Neutrophil (primary cell): Measurements from ENCODE around the gene SERPINI1.

Experiments used
- H3K27ac ChIP-seq: fragments of 200-600 bp; sonication (generic); 2 replicates; pipeline ENCODE4 v1.5.1; 2016; ENCODE audit warnings: mild to moderate bottlenecking, moderate library complexity
- H3K27me3 ChIP-seq: fragments of 200-600 bp; sonication (generic); 2 replicates; pipeline ENCODE4 v1.6.0; 2016; ENCODE audit warnings: mild to moderate bottlenecking
- H3K36me3 ChIP-seq: fragments of 200-600 bp; sonication (generic); 2 replicates; pipeline ENCODE4 v1.5.1; 2017
- H3K4me1 ChIP-seq, 2 experiments: fragments of 200-600 bp in 1 of 2; sonication (generic) in 1 of 2; 1 replicate in 1 of 2; 2 replicates in 1 of 2; pipeline versions ENCODE4 v1.5.1 to v1.6.1; 2013 to 2016; ENCODE audit warnings: low read depth in 1 of 2, low read length in 1 of 2, mild to moderate bottlenecking in 1 of 2, moderate library complexity in 1 of 2; ENCODE audit not compliant: control insufficient read depth in 1 of 2, insufficient read depth in 1 of 2
- H3K4me3 ChIP-seq, 2 experiments: fragments of 200-600 bp in 1 of 2; sonication (generic) in 1 of 2; 1 replicate in 1 of 2; 2 replicates in 1 of 2; pipeline ENCODE4 v1.5.1; 2013 to 2016; ENCODE audit warnings: low read depth in 1 of 2, low read length in 1 of 2, mild to moderate bottlenecking in 1 of 2, moderate library complexity in 1 of 2
- H3K9me3 ChIP-seq: fragments of 200-600 bp; sonication (generic); 2 replicates; pipeline ENCODE4 v1.5.1; 2016
- TF ChIP-seq, protein P1 (sequence below): fragments of 200-600 bp; sonication (generic); IDR thresholded peaks from 2 replicates; pipeline ENCODE4 v1.5.1; 2016; ENCODE audit warnings: antibody characterized with exemption

SERPINI1 gene

DNA sequence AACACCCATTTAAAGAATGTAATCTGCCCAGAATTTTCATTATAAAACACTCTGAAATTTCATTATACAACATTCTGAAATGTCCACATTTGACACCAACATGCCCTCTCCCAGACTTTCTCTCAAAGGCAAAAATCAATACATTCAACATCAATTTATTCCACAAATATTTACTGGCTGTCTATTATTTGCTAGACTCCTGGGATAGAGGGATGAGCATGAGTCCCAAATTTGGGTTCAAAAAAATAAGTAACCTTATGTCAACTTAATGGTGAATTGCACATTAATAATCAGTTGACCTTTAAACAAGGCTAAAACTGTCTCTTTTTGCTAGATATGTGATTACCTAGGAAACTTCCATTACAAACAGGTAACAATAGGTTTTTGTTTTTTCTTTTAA is 109.0 kb downstream of the SERPINI1 start:
- TF ChIP-seq, protein P1, sequence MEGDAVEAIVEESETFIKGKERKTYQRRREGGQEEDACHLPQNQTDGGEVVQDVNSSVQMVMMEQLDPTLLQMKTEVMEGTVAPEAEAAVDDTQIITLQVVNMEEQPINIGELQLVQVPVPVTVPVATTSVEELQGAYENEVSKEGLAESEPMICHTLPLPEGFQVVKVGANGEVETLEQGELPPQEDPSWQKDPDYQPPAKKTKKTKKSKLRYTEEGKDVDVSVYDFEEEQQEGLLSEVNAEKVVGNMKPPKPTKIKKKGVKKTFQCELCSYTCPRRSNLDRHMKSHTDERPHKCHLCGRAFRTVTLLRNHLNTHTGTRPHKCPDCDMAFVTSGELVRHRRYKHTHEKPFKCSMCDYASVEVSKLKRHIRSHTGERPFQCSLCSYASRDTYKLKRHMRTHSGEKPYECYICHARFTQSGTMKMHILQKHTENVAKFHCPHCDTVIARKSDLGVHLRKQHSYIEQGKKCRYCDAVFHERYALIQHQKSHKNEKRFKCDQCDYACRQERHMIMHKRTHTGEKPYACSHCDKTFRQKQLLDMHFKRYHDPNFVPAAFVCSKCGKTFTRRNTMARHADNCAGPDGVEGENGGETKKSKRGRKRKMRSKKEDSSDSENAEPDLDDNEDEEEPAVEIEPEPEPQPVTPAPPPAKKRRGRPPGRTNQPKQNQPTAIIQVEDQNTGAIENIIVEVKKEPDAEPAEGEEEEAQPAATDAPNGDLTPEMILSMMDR = no peak
- H3K9me3 ChIP-seq = no peaks in the 10 kb centered on the region
- no peaks in the 10 kb centered on the region for H3K4me1 ChIP-seq
- H3K36me3 ChIP-seq = no peaks in the 10 kb centered on the region
- no peak overlapping the region for H3K4me3 ChIP-seq
- no peak overlapping the region for H3K27ac ChIP-seq
- H3K27me3 ChIP-seq = no peaks in the 10 kb centered on the region

DNA sequence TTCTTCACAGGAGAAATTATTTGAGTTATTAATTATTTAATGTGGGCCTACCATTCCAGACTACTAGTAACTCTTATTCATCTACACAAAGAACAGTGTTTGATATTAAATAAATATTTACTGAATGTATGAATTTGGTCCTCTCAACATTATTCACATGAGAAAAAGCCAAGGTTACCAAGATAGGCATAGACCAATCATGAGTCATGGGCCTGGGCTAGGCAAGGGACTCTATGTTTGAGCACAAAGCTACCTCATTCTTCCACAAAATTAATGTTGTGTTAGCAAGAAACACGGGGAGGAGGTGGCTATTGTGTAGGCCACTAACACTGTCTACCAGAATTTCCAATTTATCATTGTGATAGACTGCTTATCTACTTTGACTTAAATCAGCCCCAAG is 115.7 kb downstream of the SERPINI1 start:
- Histone ChIP-seq H3K27me3 (no peaks in the 10 kb centered on the region), H3K4me1 (no peaks in the 10 kb centered on the region), H3K4me3 (no peak overlapping the region), H3K27ac (no peak overlapping the region), H3K36me3 (no peaks in the 10 kb centered on the region), H3K9me3 (no peaks in the 10 kb centered on the region)
- TF ChIP-seq, protein P1 = no peak

DNA sequence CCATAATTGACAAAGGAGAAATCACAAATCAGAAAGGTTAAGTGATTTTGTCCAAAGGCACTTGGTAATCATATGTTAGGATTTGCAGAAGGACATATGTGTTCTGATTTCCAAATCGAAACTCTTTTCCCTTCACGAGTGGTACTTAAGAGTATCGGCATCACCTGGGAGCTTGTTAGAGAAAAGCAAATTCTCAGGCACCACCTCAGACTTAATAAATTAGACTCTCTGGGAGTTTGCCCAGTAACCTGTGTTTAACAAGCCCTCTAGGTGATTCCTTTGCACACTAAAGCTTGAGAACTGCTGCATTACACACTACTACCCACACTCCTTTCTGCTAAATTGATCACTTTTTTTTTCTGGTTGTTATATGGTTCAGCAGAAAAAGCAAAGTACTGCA is 116.2 kb downstream of the SERPINI1 start:
- H3K27me3 ChIP-seq = no peaks in the 10 kb centered on the region
- no peak overlapping the region for H3K4me3 ChIP-seq
- H3K27ac ChIP-seq = no peak overlapping the region
- H3K9me3 ChIP-seq = no peaks in the 10 kb centered on the region
- no peaks in the 10 kb centered on the region for H3K36me3 ChIP-seq
- TF ChIP-seq, protein P1 = no peak
- no peaks in the 10 kb centered on the region for H3K4me1 ChIP-seq

DNA sequence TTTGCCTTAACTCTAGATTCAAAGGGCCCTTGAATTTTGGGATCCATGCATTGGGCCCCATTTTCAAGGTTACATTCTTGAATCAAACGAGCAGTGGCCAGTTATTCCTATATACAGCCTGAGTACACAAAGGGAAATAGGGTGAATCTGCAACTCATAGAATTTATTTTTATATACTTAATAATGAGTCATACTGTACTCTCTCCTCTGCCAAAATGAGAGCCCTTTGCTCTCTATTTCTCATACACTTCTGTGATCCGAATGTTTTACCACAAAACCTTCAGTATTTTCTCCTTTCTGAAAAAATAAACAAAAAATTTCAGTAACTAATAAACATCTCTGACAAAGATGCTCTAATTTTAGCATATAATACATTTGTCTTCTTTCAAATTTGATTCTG is 116.7 kb downstream of the SERPINI1 start:
- no peak overlapping the region for H3K27ac ChIP-seq
- H3K4me1 ChIP-seq = no peaks in the 10 kb centered on the region
- no peaks in the 10 kb centered on the region for H3K9me3 ChIP-seq
- H3K36me3 ChIP-seq = no peaks in the 10 kb centered on the region
- no peaks in the 10 kb centered on the region for H3K27me3 ChIP-seq
- H3K4me3 ChIP-seq = no peak overlapping the region
- TF ChIP-seq, protein P1 = no peak

DNA sequence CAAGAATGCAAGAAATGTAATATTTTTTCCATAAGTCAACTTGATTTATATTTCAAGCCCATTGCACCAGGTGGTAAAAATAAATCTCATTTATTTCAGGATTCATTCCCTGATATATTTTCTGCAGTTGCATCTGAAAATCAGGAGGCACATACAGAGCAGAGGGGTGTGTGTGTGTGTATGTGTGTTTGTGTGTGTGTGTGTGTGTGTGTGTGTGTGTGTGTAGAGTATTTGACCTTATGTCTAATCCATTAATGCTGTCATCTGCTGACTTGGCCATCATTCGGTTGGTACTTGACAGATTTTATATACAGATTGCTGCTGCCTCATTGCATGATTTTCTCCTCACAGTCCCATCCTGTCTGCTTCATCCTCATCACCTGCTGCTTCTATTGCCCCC is 118.5 kb downstream of the SERPINI1 start:
- H3K27ac ChIP-seq = no peak overlapping the region
- H3K9me3 ChIP-seq = no peaks in the 10 kb centered on the region
- no peaks in the 10 kb centered on the region for H3K4me1 ChIP-seq
- H3K27me3 ChIP-seq = no peaks in the 10 kb centered on the region
- TF ChIP-seq, protein P1 = no peak
- H3K4me3 ChIP-seq = no peak overlapping the region
- no peaks in the 10 kb centered on the region for H3K36me3 ChIP-seq

DNA sequence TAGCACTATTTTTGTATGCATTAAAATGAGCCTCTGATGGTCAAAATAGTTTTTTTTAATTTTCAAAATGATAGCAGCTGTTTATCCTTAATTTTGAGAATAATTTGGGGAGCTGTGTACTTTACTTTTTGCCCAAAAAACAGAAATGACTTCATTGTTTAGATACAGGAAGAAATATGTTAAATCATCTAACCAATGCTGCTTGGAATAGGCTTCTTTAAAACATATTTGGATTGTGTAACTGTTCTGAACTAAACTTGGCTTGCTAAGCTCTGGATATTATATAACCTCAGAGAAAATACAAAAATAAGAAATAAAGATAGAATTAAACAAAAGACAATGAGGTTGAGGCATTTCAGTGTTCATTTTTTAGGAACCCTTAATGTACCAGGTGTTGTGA is 119.3 kb downstream of the SERPINI1 start:
- Histone ChIP-seq H3K9me3 (no peaks in the 10 kb centered on the region), H3K36me3 (no peaks in the 10 kb centered on the region), H3K4me3 (no peak overlapping the region), H3K27me3 (no peaks in the 10 kb centered on the region), H3K27ac (no peak overlapping the region), H3K4me1 (no peaks in the 10 kb centered on the region)
- TF ChIP-seq, protein P1 = no peak
